RPMI7951 (cell line): ENCODE results near the gene NCF2. TPM values are rescaled to one million over a fixed set of nuclear protein-coding genes. Genes with fewer than 3 reads are reported as not detected.

ENCODE experiments used
- DNase-seq: peaks from one replicate; pipeline ENCODE4 v3.0.0-alpha.2; 2012; ENCODE audit warnings: low read depth
- total RNA-seq: library from RNA; depleted of rRNA; stranded (reverse); fragments of >200 nt; shearing (Covaris generic); gene quantifications from 2 replicates; pipeline ENCODE4 v1.2.3, GENCODE V29; 2014

The NCF2 gene
- total RNA-seq, 1 experiment from 2014 or later = not detected

- DNase-seq = no peak
Observed at GRCh38 chr1:183583466-183583865, 6.8 kb downstream of the NCF2 start.

DNA sequence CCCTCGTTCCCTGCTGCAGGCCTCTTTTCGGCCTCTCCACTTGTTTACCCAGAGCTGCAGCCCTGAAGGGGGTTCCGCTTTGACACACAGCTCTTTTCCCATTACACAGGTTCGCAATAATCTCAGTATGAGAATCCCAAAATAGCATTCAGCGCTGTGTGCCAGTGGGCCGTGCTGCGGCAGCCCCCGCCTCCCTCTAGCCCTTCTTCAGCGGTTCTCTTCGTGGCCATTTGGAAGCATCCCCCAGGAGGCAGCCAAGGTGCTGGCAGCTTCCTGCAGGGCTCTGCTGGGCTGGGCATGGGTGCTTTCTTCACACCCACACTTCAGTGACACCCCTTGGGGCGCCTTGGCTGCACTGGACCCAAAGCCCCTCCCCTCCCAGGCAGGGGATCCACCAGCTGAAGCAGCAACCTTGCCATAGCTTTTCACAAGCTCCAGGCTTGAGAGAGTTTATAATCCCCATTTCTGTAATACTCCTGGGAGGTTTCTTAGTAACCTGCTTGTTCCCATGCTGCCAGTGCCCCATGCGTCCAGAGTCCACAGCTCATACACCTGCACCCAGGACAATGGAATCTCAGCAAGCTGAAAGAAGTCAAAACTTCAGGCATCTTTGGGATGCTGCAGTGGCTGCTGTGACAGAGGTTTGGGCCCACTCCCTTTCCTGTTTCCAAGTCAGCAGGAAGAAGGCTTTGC, 8.1 kb downstream of the NCF2 start:
- DNase-seq = no peak

- peak; percentile 21 for DNase-seq
Observed at GRCh38 chr1:183580281-183580682, 10.0 kb downstream of the NCF2 start.

DNA sequence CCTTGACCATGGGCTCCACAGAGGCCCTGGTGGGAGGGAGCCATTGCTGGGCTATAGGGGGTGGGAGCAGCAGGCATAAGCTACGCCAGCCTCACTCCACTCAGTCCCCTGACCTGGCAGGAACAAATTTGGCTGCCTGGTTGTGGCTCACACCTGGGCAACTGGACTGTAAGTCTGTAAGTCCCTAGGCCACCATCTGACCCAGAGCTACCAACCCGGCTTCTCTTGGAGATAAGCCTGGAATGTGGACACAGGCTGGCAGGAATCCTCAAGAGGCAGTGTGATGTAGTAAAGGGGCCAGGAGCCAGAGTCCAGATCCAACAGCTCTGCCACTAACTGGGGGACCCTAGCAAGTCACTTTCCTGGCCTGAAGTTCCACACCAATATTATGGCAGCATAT, 11.4 kb downstream of the NCF2 start:
- DNase-seq = no peak

- DNase-seq = no peak
Observed at GRCh38 chr1:183577897-183578465, 12.3 kb downstream of the NCF2 start.

- no peak for DNase-seq
Observed at GRCh38 chr1:183576537-183576936, 13.7 kb downstream of the NCF2 start.

DNA sequence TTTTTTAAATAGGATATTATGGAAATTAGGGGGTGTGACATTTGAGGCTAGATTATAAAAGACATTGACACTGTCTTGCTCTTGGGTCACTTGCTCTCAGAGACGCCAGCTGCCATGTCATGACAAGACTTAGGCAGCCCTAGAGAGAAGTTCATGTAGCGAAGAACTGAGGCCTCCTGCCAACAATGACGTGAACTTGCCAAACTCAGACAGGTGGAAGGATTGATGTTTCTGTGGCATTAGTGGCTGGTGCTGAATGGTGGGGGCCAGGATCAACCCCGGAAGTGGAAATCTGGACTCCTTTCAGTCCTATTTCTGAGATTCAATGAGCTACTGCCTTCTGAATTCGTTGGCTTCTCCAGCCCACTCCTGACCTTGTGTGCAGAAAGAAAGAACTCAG, 14.7 kb downstream of the NCF2 start:
- no peak for DNase-seq

- DNase-seq = no peak
Observed at GRCh38 chr1:183572721-183573120, 17.5 kb downstream of the NCF2 start.

- peak; percentile 9 for DNase-seq
Observed at GRCh38 chr1:183571678-183572268, 18.5 kb downstream of the NCF2 start.

GRCh38 chr1:183570451-183570850, 19.8 kb downstream of the NCF2 start:
- no peak for DNase-seq

DNA sequence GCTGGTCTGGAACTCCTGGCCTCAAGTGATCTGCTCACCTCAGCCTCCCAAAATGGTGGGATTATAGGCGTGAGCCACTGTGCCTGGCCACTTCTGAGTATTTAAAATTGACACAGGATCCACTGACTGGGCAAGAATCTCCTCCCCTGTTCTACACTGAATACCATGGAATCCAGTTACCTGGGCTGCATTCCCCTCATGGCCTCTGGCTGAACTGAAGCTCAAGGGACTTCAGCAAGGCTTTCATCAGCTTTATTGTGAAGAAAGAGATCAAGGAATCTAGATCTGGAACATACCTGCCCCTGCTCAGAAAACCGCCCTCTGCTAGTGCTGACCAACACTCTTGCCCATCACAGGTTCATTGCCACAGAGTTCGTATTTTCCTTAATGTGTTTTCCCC, 20.5 kb downstream of the NCF2 start:
- no peak for DNase-seq

DNA sequence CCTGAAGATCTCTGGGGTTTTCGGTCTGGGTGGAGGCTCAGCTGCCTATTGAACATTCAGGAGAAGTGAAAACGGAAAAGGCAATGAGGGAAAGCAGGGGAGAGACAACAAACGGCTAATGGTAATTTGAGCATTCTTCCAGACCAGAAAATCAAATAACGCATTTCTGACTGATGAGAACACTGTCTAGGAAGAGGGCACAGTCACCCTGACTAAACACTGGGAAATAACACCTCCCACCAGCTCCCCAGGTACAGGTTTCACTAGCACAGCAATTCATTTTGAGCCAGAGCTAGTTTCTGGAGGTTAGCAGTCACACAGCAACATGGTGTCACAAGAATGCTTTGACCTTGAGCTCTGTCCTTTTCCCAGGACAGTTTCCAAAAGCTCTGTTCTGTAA, 21.1 kb downstream of the NCF2 start:
- DNase-seq = no peak

GRCh38 chr1:183568176-183569021, 21.9 kb downstream of the NCF2 start:
- DNase-seq = no peak

DNA sequence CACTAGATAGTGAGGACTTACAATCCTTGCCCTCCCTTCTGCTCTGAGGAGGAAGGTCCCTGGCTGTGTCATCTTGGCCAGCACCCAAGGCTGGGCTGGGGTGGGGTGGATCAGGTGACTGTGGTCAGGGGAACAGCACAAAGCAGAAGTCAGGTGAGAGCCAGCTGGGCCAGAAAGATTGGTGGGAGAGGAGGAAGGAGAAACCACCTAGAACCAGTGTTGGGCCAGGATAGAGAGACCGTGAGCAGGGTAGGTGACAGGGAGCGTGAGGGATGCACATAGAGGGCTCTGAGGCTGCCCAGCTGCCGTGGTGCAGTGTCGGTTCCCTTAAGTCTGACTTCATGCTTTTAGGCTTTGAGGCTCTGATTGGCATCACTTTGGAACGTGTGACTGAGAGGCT, 22.7 kb downstream of the NCF2 start:
- DNase-seq = peak; percentile 7

- DNase-seq = no peak
Observed at GRCh38 chr1:183566026-183566425, 24.2 kb downstream of the NCF2 start.

- DNase-seq = no peak
Observed at GRCh38 chr1:183565261-183565660, 25.0 kb downstream of the NCF2 start.

DNA sequence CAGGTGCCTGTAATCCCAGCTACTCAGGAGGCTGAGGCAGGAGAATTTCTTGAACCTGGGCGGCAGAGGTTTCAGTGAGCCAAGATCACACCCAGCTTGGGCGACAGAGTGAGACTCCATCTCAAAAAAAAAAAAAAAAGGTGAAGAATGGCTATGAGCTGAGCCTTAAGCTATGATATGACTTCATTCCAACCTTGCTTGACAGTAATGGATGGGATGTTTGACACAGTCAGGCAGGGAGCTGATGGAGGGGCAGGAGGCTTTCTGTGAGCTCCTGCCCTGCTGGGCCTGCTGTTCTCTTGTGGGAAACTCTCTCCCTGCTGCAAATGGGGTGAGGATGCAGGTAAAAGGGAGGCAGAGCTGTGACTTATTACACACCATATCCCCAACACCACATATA, 27.6 kb downstream of the NCF2 start:
- DNase-seq = no peak

- no peak for DNase-seq
Observed at GRCh38 chr1:183559061-183559460, 31.2 kb downstream of the NCF2 start.

DNA sequence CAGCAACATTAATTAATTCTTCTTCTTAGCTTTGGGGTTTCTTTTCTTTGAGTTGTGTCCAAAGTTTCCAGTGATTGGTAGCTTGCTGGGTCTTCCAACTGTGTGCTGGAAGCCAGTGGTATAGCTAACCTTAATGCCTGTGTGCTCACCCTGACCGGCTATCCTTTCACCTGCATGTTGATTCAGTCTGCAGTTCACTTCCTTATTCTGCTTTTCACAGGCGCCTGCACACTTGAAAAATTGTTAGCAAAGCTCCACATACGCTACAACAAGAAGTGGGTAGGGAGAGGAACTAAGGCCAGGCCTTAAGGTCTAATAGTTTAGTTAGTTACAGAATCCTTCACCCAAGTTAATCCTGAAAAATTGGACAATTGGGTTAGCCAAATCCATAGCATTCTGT, 35.7 kb downstream of the NCF2 start:
- no peak for DNase-seq

- DNase-seq = no peak
Observed at GRCh38 chr1:183553764-183554163, 36.5 kb downstream of the NCF2 start.

GRCh38 chr1:183553331-183553730, 36.9 kb downstream of the NCF2 start:
- no peak for DNase-seq

- DNase-seq = no peak
Observed at GRCh38 chr1:183552891-183553290, 37.4 kb downstream of the NCF2 start.

GRCh38 chr1:183552441-183552840, 37.8 kb downstream of the NCF2 start:
- no peak for DNase-seq
